IMR-90 (cell line): ENCODE measurements around the gene PPP3CA. TPM values are rescaled to one million over a fixed set of nuclear protein-coding genes. Genes with fewer than 3 reads are reported as not detected.

Source experiments
- ATAC-seq: fragments of 200-7000 bp; cut with Tn5 transposase; 2 replicates; pipeline ENCODE4 v1.9.1; 2020; ENCODE audit warnings: low read depth, mild to moderate bottlenecking, moderate library complexity
- BruUV-seq: library from RNA; stranded (reverse); fragments of 400-500 nt; replicated peaks from 2 replicates; lab custom pipeline; 2021; lab: Mats Ljungman, UMichigan
- CTCF ChIA-PET: fragments of 300-600 bp; formaldehyde crosslinking; extraction: SDS; loops from one replicate; lab custom pipeline; 2021; ENCODE audit warnings: antibody characterized with exemption; lab: Yijun Ruan, JAX
- POLR2A ChIA-PET: fragments of 300-600 bp; sonication (Branson Sonifier 250); formaldehyde crosslinking; loops from one replicate; lab custom pipeline; 2022; ENCODE audit warnings: antibody characterized with exemption; ENCODE audit not compliant: unreplicated experiment; lab: Charles Lee
- DNase-seq: peaks from one replicate; pipeline ENCODE4 v3.0.0; 2013
- H2AFZ ChIP-seq: replicated peaks from 2 replicates; pipeline ENCODE3; 2013; ENCODE audit warnings: low read length, mild to moderate bottlenecking; ENCODE audit not compliant: poor library complexity
- H2AK5ac ChIP-seq: 2 replicates; pipeline ENCODE4 v1.6.1; 2013; ENCODE audit warnings: low read depth, low read length, inconsistent platforms
- H2AK9ac ChIP-seq: replicated peaks from 2 replicates; pipeline ENCODE3; 2013; ENCODE audit warnings: mild to moderate bottlenecking, low read depth, low read length, moderate library complexity; ENCODE audit not compliant: poor library complexity
- H2BK120ac ChIP-seq: 2 replicates; pipeline ENCODE4 v1.6.1; 2013; ENCODE audit warnings: low read depth, low read length, inconsistent platforms
- H2BK15ac ChIP-seq: 3 replicates; pipeline ENCODE4 v1.6.1; 2013; ENCODE audit warnings: low read depth, low read length, inconsistent platforms
- H2BK20ac ChIP-seq: 2 replicates; pipeline ENCODE4 v1.6.1; 2013; ENCODE audit warnings: low read depth, mild to moderate bottlenecking, inconsistent platforms, low read length, moderate library complexity
- H2BK5ac ChIP-seq: 2 replicates; pipeline ENCODE4 v1.6.1; 2013; ENCODE audit warnings: mild to moderate bottlenecking, low read depth, low read length, inconsistent platforms; ENCODE audit not compliant: poor library complexity, severe bottlenecking
- H3K14ac ChIP-seq: replicated peaks from 2 replicates; pipeline ENCODE4 v1.6.1; 2013; ENCODE audit warnings: low read depth, low read length, inconsistent platforms
- H3K18ac ChIP-seq: 2 replicates; pipeline ENCODE4 v1.6.1; 2013; ENCODE audit warnings: low read depth, low read length, control low read depth
- H3K23ac ChIP-seq: 2 replicates; pipeline ENCODE4 v1.6.1; 2013; ENCODE audit warnings: low read depth, low read length, inconsistent platforms
- H3K27ac ChIP-seq: 2 replicates; pipeline ENCODE4 v1.5.1; 2013; ENCODE audit warnings: mild to moderate bottlenecking, control low read depth, low read length; ENCODE audit not compliant: insufficient read depth
- H3K27me3 ChIP-seq: 2 replicates; pipeline ENCODE4 v1.6.1; 2013; ENCODE audit warnings: low read length; ENCODE audit not compliant: control insufficient read depth, insufficient read depth
- H3K36me3 ChIP-seq: 2 replicates; pipeline ENCODE4 v1.6.1; 2013; ENCODE audit warnings: low read length, mixed read lengths; ENCODE audit not compliant: control insufficient read depth, insufficient read depth
- H3K4ac ChIP-seq: 2 replicates; pipeline ENCODE4 v1.6.1; 2013; ENCODE audit warnings: low read depth, low read length, inconsistent platforms
- H3K4me1 ChIP-seq: 2 replicates; pipeline ENCODE4 v1.6.1; 2013; ENCODE audit warnings: low read length, mixed read lengths; ENCODE audit not compliant: control insufficient read depth, insufficient read depth
- H3K4me2 ChIP-seq: 2 replicates; pipeline ENCODE4 v1.6.1; 2013; ENCODE audit warnings: low read depth, mild to moderate bottlenecking, control low read depth, low read length, moderate library complexity
- H3K4me3 ChIP-seq: 2 replicates; pipeline ENCODE4 v1.5.1; 2013; ENCODE audit warnings: low read depth, mild to moderate bottlenecking, control low read depth, low read length, moderate library complexity; ENCODE audit not compliant: insufficient read depth
- H3K56ac ChIP-seq: 2 replicates; pipeline ENCODE4 v1.6.1; 2013; ENCODE audit warnings: low read length, inconsistent platforms; ENCODE audit not compliant: insufficient read depth; ENCODE audit errors: extremely low read depth
- H3K79me1 ChIP-seq, 2 experiments: 2 replicates each; pipeline ENCODE4 v1.6.1; 2013; ENCODE audit warnings: low read length in 2 of 2, inconsistent platforms in 1 of 2, low read depth in 1 of 2
- H3K9ac ChIP-seq: 2 replicates; pipeline ENCODE4 v1.6.1; 2013; ENCODE audit warnings: low read depth, low read length, control low read depth
- H3K9me1 ChIP-seq: 2 replicates; pipeline ENCODE4 v1.6.1; 2013; ENCODE audit warnings: low read length, inconsistent platforms; ENCODE audit not compliant: insufficient read depth
- H3K9me3 ChIP-seq: 2 replicates; pipeline ENCODE4 v1.6.1; 2013; ENCODE audit warnings: low read length; ENCODE audit not compliant: control insufficient read depth, insufficient read depth
- H4K20me1 ChIP-seq: 2 replicates; pipeline ENCODE4 v1.6.1; 2013; ENCODE audit warnings: low read length, inconsistent platforms; ENCODE audit not compliant: insufficient read depth
- H4K5ac ChIP-seq: 2 replicates; pipeline ENCODE4 v1.6.1; 2013; ENCODE audit warnings: mild to moderate bottlenecking, low read depth, low read length, control low read depth
- H4K8ac ChIP-seq, 2 experiments: 2 replicates each; pipeline ENCODE4 v1.6.1; 2013; ENCODE audit warnings: low read depth in 2 of 2, low read length in 2 of 2, control low read depth in 1 of 2, inconsistent platforms in 1 of 2
- H4K91ac ChIP-seq: 2 replicates; pipeline ENCODE4 v1.6.1; 2013; ENCODE audit warnings: low read depth, low read length, inconsistent platforms; ENCODE audit not compliant: insufficient read depth
- BHLHE40 ChIP-seq: fragments of 150-350 bp; IDR thresholded peaks from 2 replicates; pipeline ENCODE4 v1.6.1; 2016; ENCODE audit warnings: mild to moderate bottlenecking, low read depth, low read length
- CEBPB ChIP-seq: IDR thresholded peaks from 2 replicates; pipeline ENCODE4 v1.6.1; 2012; ENCODE audit warnings: low read depth, low read length, improper control_type of control experiment
- CHD1 ChIP-seq: IDR thresholded peaks from 2 replicates; pipeline ENCODE4 v1.6.1; 2012; ENCODE audit warnings: low read depth, low read length, improper control_type of control experiment
- CTCF ChIP-seq: conservative IDR thresholded peaks from 2 replicates; pipeline ENCODE4 v1.5.1; 2012; ENCODE audit warnings: mild to moderate bottlenecking, low read depth, low read length, improper control_type of control experiment
- FOS ChIP-seq: fragments of 150-350 bp; IDR thresholded peaks from 2 replicates; pipeline ENCODE4 v1.6.1; 2016; ENCODE audit warnings: low read depth, low read length
- MAFK ChIP-seq: IDR thresholded peaks from 2 replicates; pipeline ENCODE4 v1.6.1; 2012; ENCODE audit warnings: low read depth, low read length, improper control_type of control experiment
- MAZ ChIP-seq: IDR thresholded peaks from 2 replicates; pipeline ENCODE4 v1.6.1; 2012; ENCODE audit warnings: low read depth, mild to moderate bottlenecking, low read length, improper control_type of control experiment, moderate library complexity, borderline replicate concordance
- MXI1 ChIP-seq: IDR thresholded peaks from 2 replicates; pipeline ENCODE4 v1.6.1; 2012; ENCODE audit warnings: low read depth, mild to moderate bottlenecking, low read length, moderate library complexity, borderline replicate concordance
- NFE2L2 ChIP-seq: fragments of 150-350 bp; IDR thresholded peaks from 2 replicates; pipeline ENCODE4 v1.6.1; 2016; ENCODE audit warnings: low read depth, mild to moderate bottlenecking, low read length
- POLR2A ChIP-seq: IDR thresholded peaks from 2 replicates; pipeline ENCODE4 v1.6.1; 2012; ENCODE audit warnings: mild to moderate bottlenecking, low read depth, low read length
- RAD21 ChIP-seq: IDR thresholded peaks from 2 replicates; pipeline ENCODE4 v1.6.1; 2012; ENCODE audit warnings: low read length, improper control_type of control experiment
- RCOR1 ChIP-seq: IDR thresholded peaks from 2 replicates; pipeline ENCODE4 v1.6.1; 2012; ENCODE audit warnings: mild to moderate bottlenecking, low read length, improper control_type of control experiment; ENCODE audit not compliant: insufficient replicate concordance
- RFX5 ChIP-seq: IDR thresholded peaks from 2 replicates; pipeline ENCODE4 v1.8.0; 2012; ENCODE audit warnings: low read depth, mild to moderate bottlenecking, low read length, moderate library complexity
- SMC3 ChIP-seq: fragments of 150-350 bp; IDR thresholded peaks from 2 replicates; pipeline ENCODE4 v1.6.1; 2016; ENCODE audit warnings: low read depth, mild to moderate bottlenecking, antibody characterized with exemption, low read length, moderate library complexity
- USF2 ChIP-seq: fragments of 150-350 bp; IDR thresholded peaks from 2 replicates; pipeline ENCODE4 v1.6.1; 2017; ENCODE audit warnings: mild to moderate bottlenecking, antibody characterized with exemption, low read length, low read depth
- WGBS, 2 experiments: methylation state at CpG; one replicate each; pipeline versions ENCODE4 v1.1.5 to v1.1.7; 2013; ENCODE audit warnings: missing lambda C conversion rate in 2 of 2; ENCODE audit not compliant: insufficient read length in 1 of 2; ENCODE audit errors: extremely low coverage in 2 of 2; 5-methylcytosine and 5-hydroxymethylcytosine counted together
- dilution Hi-C: fragments of 300-500 bp; cut with HindIII; formaldehyde crosslinking; loops from one replicate; pipeline ENCODE4 v1.14.3; 2018; ENCODE audit warnings: low sequenced_read_pairs; ENCODE audit not compliant: unreplicated experiment
- in situ Hi-C: fragments of 300-500 bp; cut with MboI; formaldehyde crosslinking; loops from 3 replicates; pipeline ENCODE4 v1.14.3; 2019; ENCODE audit warnings: low sequenced_read_pairs, inconsistent platforms, mixed read lengths
- intact Hi-C: fragments of 100-400 bp; cut with micrococcal nuclease; formaldehyde crosslinking; loops from 2 replicates; pipeline ENCODE4 v1.10.0; 2022
- polyA plus RNA-seq, 3 experiments: library from polyadenylated mRNA; depleted of rRNA; stranded (reverse); fragments of >200 nt; gene quantifications; 2 replicates each; pipeline ENCODE4 v1.2.3, GENCODE V29; 2012; ENCODE audit warnings: low replicate concordance in 1 of 3
- total RNA-seq: library from RNA; depleted of rRNA; stranded (reverse); fragments of >200 nt; gene quantifications from 2 replicates; pipeline ENCODE4 v1.2.3, GENCODE V29; 2012

Gene PPP3CA
- total and polyA plus RNA-seq, 2 of the 4 experiments (the other 2 are of a cell fraction): 14.5 to 48.6 TPM

- POLR2A ChIA-PET: no interaction called here
- intact Hi-C loops: no loop called here
- Histone ChIP-seq H4K5ac (no peak overlapping the region), H2BK15ac (no peak overlapping the region), H4K8ac (no peak overlapping the region), H3K27me3 (no peaks in the 10 kb centered on the region), H3K14ac (no peak overlapping the region), H3K23ac (no peak overlapping the region), H3K36me3 (0 out of 2 replicates have a peak, but pooled peaks cover 2% of the 10 kb centered on the region), H3K18ac (no peak overlapping the region), H3K4me1 (peaks cover 3% of the 10 kb centered on the region; the same call in 1 of the 2 replicates), H3K27ac (no peak overlapping the region), H2AFZ (no peak overlapping the region), H2BK20ac (no peak overlapping the region), H4K91ac (no peak overlapping the region), H2BK5ac (no peak overlapping the region), H3K4me3 (no peak overlapping the region), H2AK9ac (no peak overlapping the region), H4K20me1 (no peaks in the 10 kb centered on the region), H3K4me2 (no peak overlapping the region), H2BK120ac (no peak overlapping the region), H3K4ac (no peak overlapping the region), H3K9ac (no peak overlapping the region), H3K9me1 (peaks cover 3% of the 10 kb centered on the region; the same call in 1 of the 2 replicates), H2AK5ac (no peak overlapping the region), H3K56ac (no peak overlapping the region), H3K79me1 (no peaks in the 10 kb centered on the region), H3K9me3 (no peaks in the 10 kb centered on the region)
- TF ChIP-seq RFX5: no peak
- no peak for TF ChIP-seq CTCF
- TF ChIP-seq NFE2L2: no peak
- no peak for TF ChIP-seq MAFK
- no peak for TF ChIP-seq CHD1
- TF ChIP-seq RCOR1: no peak
- no peak for TF ChIP-seq BHLHE40
- no peak for TF ChIP-seq USF2
- no peak for TF ChIP-seq FOS
- no peak for TF ChIP-seq MXI1
- no peak for TF ChIP-seq MAZ
- no peak for TF ChIP-seq POLR2A
- no peak for TF ChIP-seq RAD21
- no peak for TF ChIP-seq SMC3
- no peak for TF ChIP-seq CEBPB
- no peak for ATAC-seq
- no peak for DNase-seq
- no TSS peak for BruUV-seq
- dilution Hi-C loops: no loop called here
- in situ Hi-C loops: no loop called here
- CTCF ChIA-PET: interaction anchor here (0.7 kb wide), 1 partner anchor 587 kb away, joined by 3 read pairs; no protein-coding TSS in a partner anchor
- no CpG with 5 or more reads among the region's 1 CpG for WGBS, 2 experiments
Measured at GRCh38 chr4:101075536-101075935, 271.8 kb downstream of the PPP3CA start.
